OCI-LY1 (cell line): Measurements from ENCODE around the gene F2R.

Experiments used
- EZH2 ChIP-seq: fragments of 200-600 bp; sonication (generic), shearing (Covaris generic); IDR thresholded peaks from 2 replicates; pipeline ENCODE4 v1.8.0; 2017; ENCODE audit warnings: borderline replicate concordance, mixed run types, mild to moderate bottlenecking, antibody characterized with exemption, low read length, moderate library complexity, mixed read lengths
- TF ChIP-seq, protein P1 (sequence below): fragments of 200-600 bp; sonication (generic), shearing (Covaris generic); IDR thresholded peaks from 2 replicates; pipeline ENCODE4 v1.5.1; 2017; ENCODE audit warnings: mild to moderate bottlenecking, antibody characterized with exemption, low read length, moderate library complexity, mixed read lengths

- TF ChIP-seq, protein P1, sequence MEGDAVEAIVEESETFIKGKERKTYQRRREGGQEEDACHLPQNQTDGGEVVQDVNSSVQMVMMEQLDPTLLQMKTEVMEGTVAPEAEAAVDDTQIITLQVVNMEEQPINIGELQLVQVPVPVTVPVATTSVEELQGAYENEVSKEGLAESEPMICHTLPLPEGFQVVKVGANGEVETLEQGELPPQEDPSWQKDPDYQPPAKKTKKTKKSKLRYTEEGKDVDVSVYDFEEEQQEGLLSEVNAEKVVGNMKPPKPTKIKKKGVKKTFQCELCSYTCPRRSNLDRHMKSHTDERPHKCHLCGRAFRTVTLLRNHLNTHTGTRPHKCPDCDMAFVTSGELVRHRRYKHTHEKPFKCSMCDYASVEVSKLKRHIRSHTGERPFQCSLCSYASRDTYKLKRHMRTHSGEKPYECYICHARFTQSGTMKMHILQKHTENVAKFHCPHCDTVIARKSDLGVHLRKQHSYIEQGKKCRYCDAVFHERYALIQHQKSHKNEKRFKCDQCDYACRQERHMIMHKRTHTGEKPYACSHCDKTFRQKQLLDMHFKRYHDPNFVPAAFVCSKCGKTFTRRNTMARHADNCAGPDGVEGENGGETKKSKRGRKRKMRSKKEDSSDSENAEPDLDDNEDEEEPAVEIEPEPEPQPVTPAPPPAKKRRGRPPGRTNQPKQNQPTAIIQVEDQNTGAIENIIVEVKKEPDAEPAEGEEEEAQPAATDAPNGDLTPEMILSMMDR, result no peak
- TF ChIP-seq EZH2, result no peak
Observed at GRCh38 chr5:76675364-76675763, 40.6 kb upstream of the F2R start.
